Measurements from ENCODE around the gene NPIPB2.
"Not testable (repeated sequence)": the region's sequence is repeated elsewhere in the genome, so short reads cannot be mapped to it uniquely, and the experiment has no call there.

NPIPB2 gene

DNA sequence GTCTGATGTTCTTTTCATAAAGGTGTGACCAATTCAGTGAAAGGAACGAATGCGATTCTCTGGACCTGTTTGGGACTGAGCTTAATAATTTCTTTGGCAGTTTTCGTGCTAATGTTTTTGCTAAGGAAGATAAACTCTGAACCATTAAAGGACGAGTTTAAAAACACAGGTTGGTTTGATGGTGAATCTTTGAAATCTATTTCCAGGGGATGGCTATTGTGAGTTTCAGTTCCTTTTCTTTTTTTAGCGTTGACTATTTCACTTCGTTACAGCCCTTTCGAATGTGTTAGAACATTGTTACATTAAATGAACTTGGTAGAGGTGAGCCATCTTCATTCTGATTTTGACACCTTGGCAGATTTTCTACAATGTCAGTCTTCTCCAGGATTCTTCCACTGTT lies 24.3 kb upstream of the NPIPB2 start:
- DNase-seq, result no peak
- TF ChIP-seq, protein P1, sequence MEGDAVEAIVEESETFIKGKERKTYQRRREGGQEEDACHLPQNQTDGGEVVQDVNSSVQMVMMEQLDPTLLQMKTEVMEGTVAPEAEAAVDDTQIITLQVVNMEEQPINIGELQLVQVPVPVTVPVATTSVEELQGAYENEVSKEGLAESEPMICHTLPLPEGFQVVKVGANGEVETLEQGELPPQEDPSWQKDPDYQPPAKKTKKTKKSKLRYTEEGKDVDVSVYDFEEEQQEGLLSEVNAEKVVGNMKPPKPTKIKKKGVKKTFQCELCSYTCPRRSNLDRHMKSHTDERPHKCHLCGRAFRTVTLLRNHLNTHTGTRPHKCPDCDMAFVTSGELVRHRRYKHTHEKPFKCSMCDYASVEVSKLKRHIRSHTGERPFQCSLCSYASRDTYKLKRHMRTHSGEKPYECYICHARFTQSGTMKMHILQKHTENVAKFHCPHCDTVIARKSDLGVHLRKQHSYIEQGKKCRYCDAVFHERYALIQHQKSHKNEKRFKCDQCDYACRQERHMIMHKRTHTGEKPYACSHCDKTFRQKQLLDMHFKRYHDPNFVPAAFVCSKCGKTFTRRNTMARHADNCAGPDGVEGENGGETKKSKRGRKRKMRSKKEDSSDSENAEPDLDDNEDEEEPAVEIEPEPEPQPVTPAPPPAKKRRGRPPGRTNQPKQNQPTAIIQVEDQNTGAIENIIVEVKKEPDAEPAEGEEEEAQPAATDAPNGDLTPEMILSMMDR (IDR thresholded peaks at IDR 0.05; ENCODE audit: borderline replicate concordance, extremely low read depth, low read length, poor library complexity, severe bottlenecking), result no peak
- TF ChIP-seq EZH2 (IDR thresholded peaks at IDR 0.05; ENCODE audit: borderline replicate concordance, low read depth, low read length, severe bottlenecking), result no peak
- Histone ChIP-seq H3K9me3 (ENCODE audit: insufficient read depth, low read length, severe bottlenecking) (no peaks in the 10 kb centered on the region), H3K27me3 (ENCODE audit: insufficient read depth, low read length, poor library complexity) (no peaks in the 10 kb centered on the region), H3K79me2 (ENCODE audit: insufficient read depth, low read length) (no peaks in the 10 kb centered on the region), H3K4me2 (ENCODE audit: insufficient read depth, low read length) (no peak overlapping the region), H3K9ac (ENCODE audit: low read depth, low read length) (no peak overlapping the region), H4K20me1 (ENCODE audit: insufficient read depth, low read length) (no peaks in the 10 kb centered on the region), H3K27ac (ENCODE audit: low read length) (no peak overlapping the region), H3K4me3 (ENCODE audit: low read depth in 1 of 2, low read length in 2 of 2) (no peak overlapping the region), H3K36me3 (ENCODE audit: insufficient read depth, low read length) (no peaks in the 10 kb centered on the region), H2AFZ (ENCODE audit: low read depth, low read length) (no peak overlapping the region), H3K4me1 (ENCODE audit: insufficient read depth, low read length) (no peaks in the 10 kb centered on the region)
- no peak for ATAC-seq (ENCODE audit: insufficient read depth, low read depth)

DNA sequence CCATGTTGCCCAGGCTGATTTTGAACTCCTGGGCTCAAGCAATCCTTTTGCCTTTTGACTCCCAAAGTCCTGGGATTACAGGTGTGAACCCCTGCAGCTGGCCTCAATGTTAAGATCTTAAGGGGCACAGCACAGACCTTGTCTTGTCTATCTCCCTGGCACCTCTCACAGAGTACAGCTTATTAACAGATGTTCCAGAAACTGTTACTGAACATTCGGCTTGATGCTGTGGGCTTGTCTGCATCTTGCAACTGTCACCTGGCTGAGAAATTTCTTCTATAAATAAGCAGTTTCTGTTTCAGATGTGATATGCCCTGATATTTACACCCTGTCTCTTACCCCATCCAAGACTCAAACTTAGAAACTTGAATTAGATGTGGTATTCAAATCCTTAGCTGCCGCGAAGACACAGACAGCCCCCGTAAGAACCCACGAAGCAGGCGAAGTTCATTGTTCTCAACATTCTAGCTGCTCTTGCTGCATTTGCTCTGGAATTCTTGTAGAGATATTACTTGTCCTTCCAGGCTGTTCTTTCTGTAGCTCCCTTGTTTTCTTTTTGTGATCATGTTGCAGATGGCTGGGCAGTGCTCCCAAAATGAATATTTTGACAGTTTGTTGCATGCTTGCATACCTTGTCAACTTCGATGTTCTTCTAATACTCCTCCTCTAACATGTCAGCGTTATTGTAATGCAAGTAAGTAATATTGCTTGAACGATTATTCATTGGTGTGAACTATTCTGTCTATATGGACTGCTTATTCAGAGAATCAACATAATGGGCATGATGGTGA lies 23.1 kb upstream of the NPIPB2 start, which contains the start of gene TNFRSF17:
TSS of gene TNFRSF17 (plus strand) at position 450 of the 791 bp plus-strand sequence. CDS start at position 565, 115 bp downstream.
- H3K4me1 ChIP-seq (ENCODE audit: insufficient read depth, low read length), result no peaks in the 10 kb centered on the region
- H3K27ac ChIP-seq (ENCODE audit: low read length), result no peak within 1 kb of the TSS
- H2AFZ ChIP-seq (ENCODE audit: low read depth, low read length), result no peak within 1 kb of the TSS

DNA sequence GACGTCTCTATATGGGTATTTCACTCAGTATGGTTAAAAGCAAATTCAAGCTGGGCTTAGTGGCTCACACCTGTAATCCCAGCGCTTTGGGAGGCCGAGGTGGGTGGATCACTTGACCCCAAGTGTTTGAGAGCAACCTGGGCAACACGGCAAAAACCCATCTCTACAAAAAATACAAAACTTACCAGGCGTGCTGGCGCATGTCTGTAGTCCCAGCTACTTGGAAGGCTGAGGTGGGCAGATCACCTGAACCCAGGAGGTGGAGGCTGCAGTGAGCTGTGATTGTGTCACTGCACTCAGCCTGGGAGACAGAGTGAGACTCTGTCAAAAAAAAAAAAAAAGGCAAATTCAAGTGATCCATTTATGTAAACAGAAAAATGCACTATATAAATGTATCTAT lies 21.9 kb upstream of the NPIPB2 start:
- H3K4me1 ChIP-seq (ENCODE audit: insufficient read depth, low read length), result no peaks in the 10 kb centered on the region
- H3K36me3 ChIP-seq (ENCODE audit: insufficient read depth, low read length), result no peaks in the 10 kb centered on the region
- ATAC-seq (ENCODE audit: insufficient read depth, low read depth) (no peak), DNase-seq (no peak)
- H3K9me3 ChIP-seq (ENCODE audit: insufficient read depth, low read length, severe bottlenecking), result no peaks in the 10 kb centered on the region
- no peak overlapping the region for H3K27ac ChIP-seq (ENCODE audit: low read length)
- H4K20me1 ChIP-seq (ENCODE audit: insufficient read depth, low read length), result no peaks in the 10 kb centered on the region
- no peak for TF ChIP-seq EZH2 (IDR thresholded peaks at IDR 0.05; ENCODE audit: borderline replicate concordance, low read depth, low read length, severe bottlenecking)
- TF ChIP-seq, protein P1 (IDR thresholded peaks at IDR 0.05; ENCODE audit: borderline replicate concordance, extremely low read depth, low read length, poor library complexity, severe bottlenecking), result no peak
- H3K4me2 ChIP-seq (ENCODE audit: insufficient read depth, low read length), result no peak overlapping the region
- H3K79me2 ChIP-seq (ENCODE audit: insufficient read depth, low read length), result no peaks in the 10 kb centered on the region
- no peak overlapping the region for H3K9ac ChIP-seq (ENCODE audit: low read depth, low read length)
- H2AFZ ChIP-seq (ENCODE audit: low read depth, low read length), result no peak overlapping the region
- H3K27me3 ChIP-seq (ENCODE audit: insufficient read depth, low read length, poor library complexity), result no peaks in the 10 kb centered on the region
- H3K4me3 ChIP-seq (ENCODE audit: low read depth in 1 of 2, low read length in 2 of 2), result no peak overlapping the region

More for the DNA sequence above, 23.1 kb upstream of the NPIPB2 start, which contains the start of gene TNFRSF17:
- H3K4me2 ChIP-seq (ENCODE audit: insufficient read depth, low read length), result no peak within 1 kb of the TSS
- no peaks in the 10 kb centered on the region for H3K9me3 ChIP-seq (ENCODE audit: insufficient read depth, low read length, severe bottlenecking)
- TF ChIP-seq, protein P1 (IDR thresholded peaks at IDR 0.05; ENCODE audit: borderline replicate concordance, extremely low read depth, low read length, poor library complexity, severe bottlenecking), result no peak
- no peak for TF ChIP-seq EZH2 (IDR thresholded peaks at IDR 0.05; ENCODE audit: borderline replicate concordance, low read depth, low read length, severe bottlenecking)
- DNase-seq (no peak), ATAC-seq (ENCODE audit: insufficient read depth, low read depth) (no peak)
- no peak within 1 kb of the TSS for H3K4me3 ChIP-seq (ENCODE audit: low read depth in 1 of 2, low read length in 2 of 2)
- H3K27me3 ChIP-seq (ENCODE audit: insufficient read depth, low read length, poor library complexity), result no peaks in the 10 kb centered on the region
- H3K36me3 ChIP-seq (ENCODE audit: insufficient read depth, low read length), result no peaks in the 10 kb centered on the region
- no peaks in the 10 kb centered on the region for H4K20me1 ChIP-seq (ENCODE audit: insufficient read depth, low read length)
- no peaks in the 10 kb centered on the region for H3K79me2 ChIP-seq (ENCODE audit: insufficient read depth, low read length)
- H3K9ac ChIP-seq (ENCODE audit: low read depth, low read length), result no peak within 1 kb of the TSS

DNA sequence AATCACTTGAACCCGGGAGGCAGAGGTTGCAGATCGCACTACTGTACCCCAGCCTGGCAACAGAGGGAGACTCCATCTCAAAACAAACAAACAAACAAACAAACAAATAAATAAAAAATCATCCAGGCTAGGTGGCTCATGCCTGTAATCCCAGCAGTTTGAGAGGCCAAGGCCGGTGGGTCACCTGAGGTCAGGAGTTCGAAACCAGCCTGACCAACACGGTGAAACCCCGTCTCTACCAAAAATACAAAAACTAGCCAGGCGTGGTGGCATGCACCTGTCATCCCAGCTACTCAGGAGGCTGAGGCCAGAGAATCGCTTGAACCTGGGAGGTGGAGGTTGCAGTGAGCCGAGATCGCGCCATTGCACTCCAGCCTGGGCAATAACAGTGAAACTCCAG lies 21.1 kb upstream of the NPIPB2 start:
- not testable (repeated sequence) for H3K4me1 ChIP-seq (ENCODE audit: insufficient read depth, low read length); DNase-seq; H3K4me3 ChIP-seq (ENCODE audit: low read depth in 1 of 2, low read length in 2 of 2); H3K4me2 ChIP-seq (ENCODE audit: insufficient read depth, low read length); H3K27me3 ChIP-seq (ENCODE audit: insufficient read depth, low read length, poor library complexity); H3K9me3 ChIP-seq (ENCODE audit: insufficient read depth, low read length, severe bottlenecking); H2AFZ ChIP-seq (ENCODE audit: low read depth, low read length); H3K27ac ChIP-seq (ENCODE audit: low read length); H4K20me1 ChIP-seq (ENCODE audit: insufficient read depth, low read length); H3K9ac ChIP-seq (ENCODE audit: low read depth, low read length); H3K79me2 ChIP-seq (ENCODE audit: insufficient read depth, low read length); H3K36me3 ChIP-seq (ENCODE audit: insufficient read depth, low read length); ATAC-seq (ENCODE audit: insufficient read depth, low read depth)

DNA sequence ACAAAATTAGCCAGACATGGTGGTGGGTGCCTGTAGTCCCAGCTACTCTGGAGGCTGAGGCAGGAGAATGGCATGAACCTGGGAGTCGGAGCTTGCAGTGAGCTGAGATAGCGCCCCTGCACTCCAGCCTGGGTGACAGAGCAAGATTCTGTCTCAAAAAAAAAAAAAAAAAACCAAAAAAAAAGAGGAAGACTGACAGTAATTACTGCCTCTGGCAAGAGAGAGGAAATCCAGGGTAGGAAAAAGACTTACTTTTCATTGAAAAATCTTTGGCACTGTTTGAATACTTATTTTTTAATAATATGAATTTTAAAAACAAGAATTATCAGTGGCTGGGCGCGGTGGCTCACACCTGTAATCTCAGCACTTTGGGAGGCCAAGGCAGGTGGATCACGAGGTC lies 20.6 kb upstream of the NPIPB2 start:
- H3K79me2 ChIP-seq (ENCODE audit: insufficient read depth, low read length); ATAC-seq (ENCODE audit: insufficient read depth, low read depth); H2AFZ ChIP-seq (ENCODE audit: low read depth, low read length); DNase-seq; H3K27me3 ChIP-seq (ENCODE audit: insufficient read depth, low read length, poor library complexity); H4K20me1 ChIP-seq (ENCODE audit: insufficient read depth, low read length); H3K4me1 ChIP-seq (ENCODE audit: insufficient read depth, low read length); H3K4me2 ChIP-seq (ENCODE audit: insufficient read depth, low read length); H3K4me3 ChIP-seq (ENCODE audit: low read depth in 1 of 2, low read length in 2 of 2); H3K9ac ChIP-seq (ENCODE audit: low read depth, low read length); H3K9me3 ChIP-seq (ENCODE audit: insufficient read depth, low read length, severe bottlenecking); H3K27ac ChIP-seq (ENCODE audit: low read length); H3K36me3 ChIP-seq (ENCODE audit: insufficient read depth, low read length): not testable (repeated sequence)
